HEK293 (cell line): Measurements from ENCODE around the gene PPP1R12C.

ENCODE experiments used
- SP2 ChIP-seq: fragments of 450-650 bp; formaldehyde crosslinking; IDR thresholded peaks from 2 replicates; pipeline ENCODE4 v1.5.1; 2016; ENCODE audit warnings: missing biosample characterization, missing genetic modification characterization
- ZIC2 ChIP-seq: fragments of 450-650 bp; formaldehyde crosslinking; IDR thresholded peaks from 2 replicates; pipeline ENCODE4 v1.5.1; 2016; ENCODE audit warnings: missing biosample characterization, missing genetic modification characterization
- ZNF114 ChIP-seq: fragments of 450-650 bp; formaldehyde crosslinking; IDR thresholded peaks from 2 replicates; pipeline ENCODE4 v1.5.0; 2017; ENCODE audit warnings: missing biosample characterization, missing genetic modification characterization
- ZNF138 ChIP-seq: fragments of 450-650 bp; formaldehyde crosslinking; IDR thresholded peaks from 2 replicates; pipeline ENCODE4 v1.5.1; 2016; ENCODE audit warnings: missing biosample characterization, missing genetic modification characterization, borderline replicate concordance
- ZNF274 ChIP-seq, 2 experiments: fragments of 200-500 bp in 1 of 2; fragments of 450-650 bp in 1 of 2; sonication (Bioruptor generic) in 1 of 2; formaldehyde crosslinking in 1 of 2; IDR thresholded peaks; 2 replicates each; pipeline versions ENCODE4 v1.5.1 to v1.6.1; 2014 to 2016; ENCODE audit warnings: borderline replicate concordance in 1 of 2, inconsistent platforms in 1 of 2, low read length in 1 of 2, missing biosample characterization in 1 of 2, missing genetic modification characterization in 1 of 2
- ZNF324 ChIP-seq: fragments of 450-650 bp; formaldehyde crosslinking; IDR thresholded peaks from 2 replicates; pipeline ENCODE4 v1.5.1; 2016; ENCODE audit warnings: missing biosample characterization, missing genetic modification characterization
- ZNF473 ChIP-seq: fragments of 450-650 bp; formaldehyde crosslinking; IDR thresholded peaks from 2 replicates; pipeline ENCODE4 v1.5.1; 2017; ENCODE audit warnings: missing biosample characterization, missing genetic modification characterization
- ZNF501 ChIP-seq: fragments of 450-650 bp; formaldehyde crosslinking; IDR thresholded peaks from 2 replicates; pipeline ENCODE4 v1.5.1; 2016; ENCODE audit warnings: missing biosample characterization, missing genetic modification characterization
- ZNF521 ChIP-seq: fragments of 450-650 bp; formaldehyde crosslinking; IDR thresholded peaks from 2 replicates; pipeline ENCODE4 v1.5.1; 2017; ENCODE audit warnings: missing biosample characterization, mild to moderate bottlenecking, missing genetic modification characterization
- ZNF623 ChIP-seq: fragments of 450-650 bp; formaldehyde crosslinking; IDR thresholded peaks from 2 replicates; pipeline ENCODE4 v1.5.1; 2016; ENCODE audit warnings: missing biosample characterization, missing genetic modification characterization
- ZNF629 ChIP-seq: fragments of 450-650 bp; formaldehyde crosslinking; IDR thresholded peaks from 2 replicates; pipeline ENCODE4 v1.5.1; 2017; ENCODE audit warnings: missing biosample characterization, missing genetic modification characterization
- ZNF768 ChIP-seq: fragments of 450-650 bp; formaldehyde crosslinking; IDR thresholded peaks from 2 replicates; pipeline ENCODE4 v1.5.1; 2018; ENCODE audit warnings: missing biosample characterization, mild to moderate bottlenecking, missing genetic modification characterization
- ZNF837 ChIP-seq: fragments of 450-650 bp; formaldehyde crosslinking; IDR thresholded peaks from 2 replicates; pipeline ENCODE4 v1.5.1; 2016; ENCODE audit warnings: missing biosample characterization, missing genetic modification characterization
- TF ChIP-seq, protein P1 (sequence below): sonication (generic); formaldehyde crosslinking; IDR thresholded peaks from 2 replicates; pipeline ENCODE4 v1.8.1; 2022; ENCODE audit warnings: mild to moderate bottlenecking, moderate library complexity, missing genetic modification reagents
- TF ChIP-seq, protein P2 (sequence below): fragments of 450-650 bp; formaldehyde crosslinking; IDR thresholded peaks from 2 replicates; pipeline ENCODE4 v1.5.1; 2016; ENCODE audit warnings: missing biosample characterization, missing genetic modification characterization
- TF ChIP-seq, protein P3 (sequence below): fragments of 450-650 bp; formaldehyde crosslinking; IDR thresholded peaks from 2 replicates; pipeline ENCODE4 v1.5.1; 2016; ENCODE audit warnings: missing biosample characterization, missing genetic modification characterization, borderline replicate concordance
- TF ChIP-seq, protein P4 (sequence below): fragments of 450-650 bp; formaldehyde crosslinking; IDR thresholded peaks from 2 replicates; pipeline ENCODE4 v1.5.1; 2016; ENCODE audit warnings: missing biosample characterization, missing genetic modification characterization
- TF ChIP-seq, protein P5 (sequence below): fragments of 450-650 bp; formaldehyde crosslinking; IDR thresholded peaks from 2 replicates; pipeline ENCODE4 v1.5.1; 2017; ENCODE audit warnings: missing biosample characterization, missing genetic modification characterization
- TF ChIP-seq, protein P6 (sequence below): fragments of 450-650 bp; formaldehyde crosslinking; IDR thresholded peaks from 2 replicates; pipeline ENCODE4 v1.5.1; 2016; ENCODE audit warnings: missing biosample characterization, missing genetic modification characterization
- TF ChIP-seq, protein P7 (sequence below): fragments of 450-650 bp; formaldehyde crosslinking; IDR thresholded peaks from 2 replicates; pipeline ENCODE4 v1.5.1; 2016; ENCODE audit warnings: missing biosample characterization, missing genetic modification characterization

Gene PPP1R12C

DNA sequence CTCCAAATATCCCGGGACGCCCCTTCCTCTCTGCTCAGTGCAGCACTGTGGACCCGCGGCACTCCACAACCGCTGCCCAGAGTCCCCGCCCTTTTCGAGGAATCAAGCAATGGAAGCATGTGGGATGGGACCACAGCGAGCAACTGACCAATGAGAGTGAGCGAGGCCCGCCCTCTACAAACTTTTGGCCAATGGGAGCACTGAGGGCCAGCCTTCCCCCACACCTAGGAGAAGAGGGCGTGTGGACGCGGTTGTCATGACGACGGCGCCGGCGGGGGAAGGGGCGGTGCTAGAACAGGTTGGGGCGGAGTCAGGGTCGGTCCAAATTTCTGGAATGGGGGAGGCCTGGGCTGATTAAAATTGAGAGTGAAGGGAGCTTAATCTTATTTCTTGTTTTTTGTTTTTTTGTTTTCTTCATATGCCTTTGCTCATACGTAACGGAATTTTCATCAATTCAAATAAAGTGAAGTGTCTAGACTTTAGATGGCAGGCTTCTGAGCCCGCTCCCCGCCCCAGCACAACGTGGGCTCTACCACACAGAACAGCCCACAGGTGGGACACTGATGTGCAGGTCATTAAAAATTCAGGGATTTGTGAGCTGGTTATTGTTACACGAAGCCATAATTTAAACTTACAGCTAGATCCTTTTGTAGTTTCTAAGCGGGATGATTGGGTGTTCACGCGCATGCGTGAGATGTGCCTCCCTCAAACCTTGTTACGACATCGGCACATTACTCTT, 49.3 kb upstream of the PPP1R12C start, which contains the start of gene DNAAF3 (continued):
- TF ChIP-seq, protein P1, sequence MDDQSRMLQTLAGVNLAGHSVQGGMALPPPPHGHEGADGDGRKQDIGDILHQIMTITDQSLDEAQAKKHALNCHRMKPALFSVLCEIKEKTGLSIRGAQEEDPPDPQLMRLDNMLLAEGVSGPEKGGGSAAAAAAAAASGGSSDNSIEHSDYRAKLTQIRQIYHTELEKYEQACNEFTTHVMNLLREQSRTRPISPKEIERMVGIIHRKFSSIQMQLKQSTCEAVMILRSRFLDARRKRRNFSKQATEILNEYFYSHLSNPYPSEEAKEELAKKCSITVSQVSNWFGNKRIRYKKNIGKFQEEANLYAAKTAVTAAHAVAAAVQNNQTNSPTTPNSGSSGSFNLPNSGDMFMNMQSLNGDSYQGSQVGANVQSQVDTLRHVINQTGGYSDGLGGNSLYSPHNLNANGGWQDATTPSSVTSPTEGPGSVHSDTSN (CRISPR knock-in tag) = no peak
- TF ChIP-seq ZNF623 (tag by site-specific recombination) (no peak), SP2 (tag by site-specific recombination) (peak; percentile 97), ZNF501 (no peak), ZIC2 (tag by site-specific recombination) (no peak), ZNF138 (tag by site-specific recombination) (no peak), ZNF629 (tag by site-specific recombination) (peak; percentile 55), ZNF837 (tag by site-specific recombination) (no peak), ZNF114 (tag by site-specific recombination) (no peak), ZNF274 (IDR thresholded peaks at IDR 0.05; ENCODE audit: low read length) (no peak), ZNF274 (tag by site-specific recombination; IDR thresholded peaks at IDR 0.05; ENCODE audit: borderline replicate concordance) (no peak), ZNF473 (no peak), ZNF768 (tag by site-specific recombination) (no peak), ZNF324 (peak; percentile 68; the same call in 1 of the 2 replicates), ZNF521 (no peak)
- TF ChIP-seq, protein P2, sequence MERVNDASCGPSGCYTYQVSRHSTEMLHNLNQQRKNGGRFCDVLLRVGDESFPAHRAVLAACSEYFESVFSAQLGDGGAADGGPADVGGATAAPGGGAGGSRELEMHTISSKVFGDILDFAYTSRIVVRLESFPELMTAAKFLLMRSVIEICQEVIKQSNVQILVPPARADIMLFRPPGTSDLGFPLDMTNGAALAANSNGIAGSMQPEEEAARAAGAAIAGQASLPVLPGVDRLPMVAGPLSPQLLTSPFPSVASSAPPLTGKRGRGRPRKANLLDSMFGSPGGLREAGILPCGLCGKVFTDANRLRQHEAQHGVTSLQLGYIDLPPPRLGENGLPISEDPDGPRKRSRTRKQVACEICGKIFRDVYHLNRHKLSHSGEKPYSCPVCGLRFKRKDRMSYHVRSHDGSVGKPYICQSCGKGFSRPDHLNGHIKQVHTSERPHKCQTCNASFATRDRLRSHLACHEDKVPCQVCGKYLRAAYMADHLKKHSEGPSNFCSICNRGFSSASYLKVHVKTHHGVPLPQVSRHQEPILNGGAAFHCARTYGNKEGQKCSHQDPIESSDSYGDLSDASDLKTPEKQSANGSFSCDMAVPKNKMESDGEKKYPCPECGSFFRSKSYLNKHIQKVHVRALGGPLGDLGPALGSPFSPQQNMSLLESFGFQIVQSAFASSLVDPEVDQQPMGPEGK (tag by site-specific recombination) = peak; percentile 35
- TF ChIP-seq, protein P3, sequence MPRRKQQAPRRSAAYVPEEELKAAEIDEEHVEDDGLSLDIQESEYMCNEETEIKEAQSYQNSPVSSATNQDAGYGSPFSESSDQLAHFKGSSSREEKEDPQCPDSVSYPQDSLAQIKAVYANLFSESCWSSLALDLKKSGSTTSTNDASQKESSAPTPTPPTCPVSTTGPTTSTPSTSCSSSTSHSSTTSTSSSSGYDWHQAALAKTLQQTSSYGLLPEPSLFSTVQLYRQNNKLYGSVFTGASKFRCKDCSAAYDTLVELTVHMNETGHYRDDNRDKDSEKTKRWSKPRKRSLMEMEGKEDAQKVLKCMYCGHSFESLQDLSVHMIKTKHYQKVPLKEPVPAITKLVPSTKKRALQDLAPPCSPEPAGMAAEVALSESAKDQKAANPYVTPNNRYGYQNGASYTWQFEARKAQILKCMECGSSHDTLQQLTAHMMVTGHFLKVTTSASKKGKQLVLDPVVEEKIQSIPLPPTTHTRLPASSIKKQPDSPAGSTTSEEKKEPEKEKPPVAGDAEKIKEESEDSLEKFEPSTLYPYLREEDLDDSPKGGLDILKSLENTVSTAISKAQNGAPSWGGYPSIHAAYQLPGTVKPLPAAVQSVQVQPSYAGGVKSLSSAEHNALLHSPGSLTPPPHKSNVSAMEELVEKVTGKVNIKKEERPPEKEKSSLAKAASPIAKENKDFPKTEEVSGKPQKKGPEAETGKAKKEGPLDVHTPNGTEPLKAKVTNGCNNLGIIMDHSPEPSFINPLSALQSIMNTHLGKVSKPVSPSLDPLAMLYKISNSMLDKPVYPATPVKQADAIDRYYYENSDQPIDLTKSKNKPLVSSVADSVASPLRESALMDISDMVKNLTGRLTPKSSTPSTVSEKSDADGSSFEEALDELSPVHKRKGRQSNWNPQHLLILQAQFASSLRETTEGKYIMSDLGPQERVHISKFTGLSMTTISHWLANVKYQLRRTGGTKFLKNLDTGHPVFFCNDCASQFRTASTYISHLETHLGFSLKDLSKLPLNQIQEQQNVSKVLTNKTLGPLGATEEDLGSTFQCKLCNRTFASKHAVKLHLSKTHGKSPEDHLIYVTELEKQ (tag by site-specific recombination) = no peak
- TF ChIP-seq, protein P4, sequence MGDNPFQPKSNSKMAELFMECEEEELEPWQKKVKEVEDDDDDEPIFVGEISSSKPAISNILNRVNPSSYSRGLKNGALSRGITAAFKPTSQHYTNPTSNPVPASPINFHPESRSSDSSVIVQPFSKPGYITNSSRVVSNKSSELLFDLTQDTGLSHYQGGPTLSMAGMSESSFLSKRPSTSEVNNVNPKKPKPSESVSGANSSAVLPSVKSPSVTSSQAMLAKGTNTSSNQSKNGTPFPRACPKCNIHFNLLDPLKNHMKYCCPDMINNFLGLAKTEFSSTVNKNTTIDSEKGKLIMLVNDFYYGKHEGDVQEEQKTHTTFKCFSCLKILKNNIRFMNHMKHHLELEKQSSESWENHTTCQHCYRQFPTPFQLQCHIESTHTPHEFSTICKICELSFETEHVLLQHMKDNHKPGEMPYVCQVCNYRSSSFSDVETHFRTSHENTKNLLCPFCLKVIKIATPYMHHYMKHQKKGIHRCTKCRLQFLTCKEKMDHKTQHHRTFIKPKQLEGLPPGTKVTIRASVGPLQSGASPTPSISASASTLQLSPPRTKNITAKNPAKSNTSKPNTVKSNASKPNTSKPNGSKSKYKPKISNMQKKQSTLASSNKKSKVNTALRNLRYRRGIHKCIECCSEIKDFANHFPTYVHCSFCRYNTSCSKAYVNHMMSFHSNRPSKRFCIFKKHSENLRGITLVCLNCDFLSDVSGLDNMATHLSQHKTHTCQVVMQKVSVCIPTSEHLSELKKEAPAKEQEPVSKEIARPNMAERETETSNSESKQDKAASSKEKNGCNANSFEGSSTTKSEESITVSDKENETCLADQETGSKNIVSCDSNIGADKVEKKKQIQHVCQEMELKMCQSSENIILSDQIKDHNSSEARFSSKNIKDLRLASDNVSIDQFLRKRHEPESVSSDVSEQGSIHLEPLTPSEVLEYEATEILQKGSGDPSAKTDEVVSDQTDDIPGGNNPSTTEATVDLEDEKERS (tag by site-specific recombination) = no peak
- TF ChIP-seq, protein P5, sequence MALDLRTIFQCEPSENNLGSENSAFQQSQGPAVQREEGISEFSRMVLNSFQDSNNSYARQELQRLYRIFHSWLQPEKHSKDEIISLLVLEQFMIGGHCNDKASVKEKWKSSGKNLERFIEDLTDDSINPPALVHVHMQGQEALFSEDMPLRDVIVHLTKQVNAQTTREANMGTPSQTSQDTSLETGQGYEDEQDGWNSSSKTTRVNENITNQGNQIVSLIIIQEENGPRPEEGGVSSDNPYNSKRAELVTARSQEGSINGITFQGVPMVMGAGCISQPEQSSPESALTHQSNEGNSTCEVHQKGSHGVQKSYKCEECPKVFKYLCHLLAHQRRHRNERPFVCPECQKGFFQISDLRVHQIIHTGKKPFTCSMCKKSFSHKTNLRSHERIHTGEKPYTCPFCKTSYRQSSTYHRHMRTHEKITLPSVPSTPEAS (tag by site-specific recombination) = no peak
- TF ChIP-seq, protein P6, sequence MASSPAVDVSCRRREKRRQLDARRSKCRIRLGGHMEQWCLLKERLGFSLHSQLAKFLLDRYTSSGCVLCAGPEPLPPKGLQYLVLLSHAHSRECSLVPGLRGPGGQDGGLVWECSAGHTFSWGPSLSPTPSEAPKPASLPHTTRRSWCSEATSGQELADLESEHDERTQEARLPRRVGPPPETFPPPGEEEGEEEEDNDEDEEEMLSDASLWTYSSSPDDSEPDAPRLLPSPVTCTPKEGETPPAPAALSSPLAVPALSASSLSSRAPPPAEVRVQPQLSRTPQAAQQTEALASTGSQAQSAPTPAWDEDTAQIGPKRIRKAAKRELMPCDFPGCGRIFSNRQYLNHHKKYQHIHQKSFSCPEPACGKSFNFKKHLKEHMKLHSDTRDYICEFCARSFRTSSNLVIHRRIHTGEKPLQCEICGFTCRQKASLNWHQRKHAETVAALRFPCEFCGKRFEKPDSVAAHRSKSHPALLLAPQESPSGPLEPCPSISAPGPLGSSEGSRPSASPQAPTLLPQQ (tag by site-specific recombination) = no peak
- TF ChIP-seq, protein P7, sequence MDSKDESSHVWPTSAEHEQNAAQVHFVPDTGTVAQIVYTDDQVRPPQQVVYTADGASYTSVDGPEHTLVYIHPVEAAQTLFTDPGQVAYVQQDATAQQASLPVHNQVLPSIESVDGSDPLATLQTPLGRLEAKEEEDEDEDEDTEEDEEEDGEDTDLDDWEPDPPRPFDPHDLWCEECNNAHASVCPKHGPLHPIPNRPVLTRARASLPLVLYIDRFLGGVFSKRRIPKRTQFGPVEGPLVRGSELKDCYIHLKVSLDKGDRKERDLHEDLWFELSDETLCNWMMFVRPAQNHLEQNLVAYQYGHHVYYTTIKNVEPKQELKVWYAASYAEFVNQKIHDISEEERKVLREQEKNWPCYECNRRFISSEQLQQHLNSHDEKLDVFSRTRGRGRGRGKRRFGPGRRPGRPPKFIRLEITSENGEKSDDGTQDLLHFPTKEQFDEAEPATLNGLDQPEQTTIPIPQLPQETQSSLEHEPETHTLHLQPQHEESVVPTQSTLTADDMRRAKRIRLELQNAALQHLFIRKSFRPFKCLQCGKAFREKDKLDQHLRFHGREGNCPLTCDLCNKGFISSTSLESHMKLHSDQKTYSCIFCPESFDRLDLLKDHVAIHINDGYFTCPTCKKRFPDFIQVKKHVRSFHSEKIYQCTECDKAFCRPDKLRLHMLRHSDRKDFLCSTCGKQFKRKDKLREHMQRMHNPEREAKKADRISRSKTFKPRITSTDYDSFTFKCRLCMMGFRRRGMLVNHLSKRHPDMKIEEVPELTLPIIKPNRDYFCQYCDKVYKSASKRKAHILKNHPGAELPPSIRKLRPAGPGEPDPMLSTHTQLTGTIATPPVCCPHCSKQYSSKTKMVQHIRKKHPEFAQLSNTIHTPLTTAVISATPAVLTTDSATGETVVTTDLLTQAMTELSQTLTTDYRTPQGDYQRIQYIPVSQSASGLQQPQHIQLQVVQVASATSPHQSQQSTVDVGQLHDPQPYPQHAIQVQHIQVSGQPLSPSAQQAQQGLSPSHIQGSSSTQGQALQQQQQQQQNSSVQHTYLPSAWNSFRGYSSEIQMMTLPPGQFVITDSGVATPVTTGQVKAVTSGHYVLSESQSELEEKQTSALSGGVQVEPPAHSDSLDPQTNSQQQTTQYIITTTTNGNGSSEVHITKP (tag by site-specific recombination) = peak; percentile 100
